SW480 (cell line): ENCODE results near the gene PIWIL1.
A peak's percentile ranks its signal among the peaks of the same experiment; 100 is the strongest.

Source experiments
- DNase-seq: peaks from one replicate; pipeline ENCODE4 v3.0.0-alpha.2; 2016; ENCODE audit warnings: low spot score

PIWIL1 gene

DNA sequence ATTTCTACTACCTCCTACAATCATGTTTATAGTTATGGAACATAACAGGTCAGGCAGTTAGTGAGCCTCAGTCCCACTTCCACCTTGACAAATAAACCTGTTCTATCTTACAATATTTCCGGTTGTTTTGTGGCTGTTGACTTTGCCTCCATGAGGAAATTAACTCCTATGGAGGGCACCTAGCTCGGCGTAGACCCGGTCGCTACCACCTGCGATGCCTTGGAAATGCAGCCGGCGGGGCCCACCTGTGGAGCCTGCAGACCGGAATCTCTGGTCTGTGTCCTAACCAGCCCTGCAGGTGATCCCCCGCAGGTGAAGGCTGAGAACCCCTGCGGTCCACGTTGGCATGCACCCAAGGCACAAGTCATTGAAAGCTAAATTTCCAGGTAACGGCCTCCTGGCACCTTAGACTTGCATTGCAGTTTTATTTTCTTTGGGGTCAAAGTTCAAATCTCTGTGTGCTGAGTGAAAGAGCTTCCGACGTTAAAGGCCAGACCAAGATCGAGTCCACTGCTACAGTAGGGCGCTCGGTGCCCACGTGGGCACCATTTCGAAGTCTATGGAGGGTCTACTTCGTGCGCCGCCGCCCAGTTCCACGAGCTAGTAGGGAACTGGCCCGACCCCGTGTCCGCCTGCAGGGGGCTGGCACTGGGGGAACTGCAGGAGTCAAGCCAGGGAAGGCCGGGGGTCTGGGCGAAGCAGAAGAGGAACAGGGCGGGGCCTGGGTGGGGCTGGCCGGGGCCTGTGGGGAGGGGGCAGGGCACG is 782 bp upstream of the PIWIL1 start:
- DNase-seq: no peak

- DNase-seq: no peak
Observed at GRCh38 chr12:130338794-130339601, 1.3 kb downstream of the PIWIL1 start.

- peak; percentile 95 for DNase-seq
Observed at GRCh38 chr12:130339951-130340350, 2.3 kb downstream of the PIWIL1 start.

DNA sequence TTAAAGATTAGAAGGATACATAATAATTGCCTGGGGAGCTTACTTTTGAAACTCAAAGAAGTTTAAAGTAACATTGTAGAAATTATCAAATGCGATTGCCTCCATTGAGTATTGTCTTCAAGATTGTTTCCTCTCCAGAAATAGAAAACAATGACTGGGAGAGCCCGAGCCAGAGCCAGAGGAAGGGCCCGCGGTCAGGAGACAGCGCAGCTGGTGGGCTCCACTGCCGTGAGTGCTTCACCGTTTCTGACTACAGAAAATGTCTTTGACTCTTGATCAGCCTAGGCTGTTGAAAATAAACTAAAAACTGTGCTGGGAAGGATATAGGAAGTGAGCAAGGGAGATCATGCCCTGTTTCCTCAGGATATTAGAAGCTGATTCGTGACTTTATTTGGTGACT is 4.8 kb downstream of the PIWIL1 start:
- DNase-seq: no peak

GRCh38 chr12:130342842-130343241 is 5.2 kb downstream of the PIWIL1 start:
- DNase-seq: no peak

GRCh38 chr12:130344529-130344928 is 6.8 kb downstream of the PIWIL1 start:
- no peak for DNase-seq

DNA sequence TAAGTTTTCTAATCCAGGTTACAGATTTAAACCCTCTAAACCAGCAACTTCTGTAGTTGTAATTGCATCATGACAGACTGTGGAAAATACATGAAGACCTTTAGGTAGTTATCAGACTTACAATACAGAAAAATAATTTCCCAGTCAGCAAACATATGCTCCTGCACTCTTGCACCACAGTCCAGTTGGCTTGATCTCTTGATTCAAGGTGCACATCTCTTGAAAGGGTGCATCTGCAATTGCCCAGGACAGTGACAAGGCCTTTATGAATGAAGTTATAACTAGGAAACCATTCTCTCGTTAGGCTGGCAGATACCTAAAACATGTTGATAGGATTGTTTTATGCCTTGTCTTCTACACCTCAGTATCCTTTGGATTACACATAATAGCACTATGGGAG is 7.6 kb downstream of the PIWIL1 start:
- no peak for DNase-seq

GRCh38 chr12:130347588-130347987 is 9.9 kb downstream of the PIWIL1 start:
- DNase-seq: no peak

GRCh38 chr12:130350715-130351114 is 13.0 kb downstream of the PIWIL1 start:
- DNase-seq: no peak

GRCh38 chr12:130351326-130351725 is 13.6 kb downstream of the PIWIL1 start:
- DNase-seq: peak; percentile 8

- DNase-seq: peak; percentile 61
Observed at GRCh38 chr12:130353081-130353480, 15.4 kb downstream of the PIWIL1 start.

DNA sequence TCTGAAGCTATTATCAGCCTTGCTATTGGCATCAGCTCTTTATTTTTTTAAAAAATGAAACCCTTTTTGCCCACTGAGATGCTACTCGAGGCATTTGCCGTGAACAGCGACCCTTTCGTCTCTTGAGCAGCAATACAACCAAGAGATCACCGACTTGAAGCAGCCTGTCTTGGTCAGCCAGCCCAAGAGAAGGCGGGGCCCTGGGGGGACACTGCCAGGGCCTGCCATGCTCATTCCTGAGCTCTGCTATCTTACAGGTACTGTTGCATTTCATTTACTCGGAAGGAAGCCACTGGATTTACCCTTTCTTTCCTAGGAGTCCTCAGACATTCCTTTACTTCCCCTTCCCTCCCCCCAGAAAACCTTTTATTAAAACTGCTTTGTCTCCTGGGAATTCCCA is 16.7 kb downstream of the PIWIL1 start:
- DNase-seq: no peak

GRCh38 chr12:130356222-130356621 is 18.5 kb downstream of the PIWIL1 start:
- DNase-seq: no peak

- DNase-seq: no peak
Observed at GRCh38 chr12:130357241-130357640, 19.6 kb downstream of the PIWIL1 start.

GRCh38 chr12:130357729-130358330 is 20.1 kb downstream of the PIWIL1 start:
- DNase-seq: peak; percentile 65

GRCh38 chr12:130362060-130362459 is 24.4 kb downstream of the PIWIL1 start:
- DNase-seq: no peak

DNA sequence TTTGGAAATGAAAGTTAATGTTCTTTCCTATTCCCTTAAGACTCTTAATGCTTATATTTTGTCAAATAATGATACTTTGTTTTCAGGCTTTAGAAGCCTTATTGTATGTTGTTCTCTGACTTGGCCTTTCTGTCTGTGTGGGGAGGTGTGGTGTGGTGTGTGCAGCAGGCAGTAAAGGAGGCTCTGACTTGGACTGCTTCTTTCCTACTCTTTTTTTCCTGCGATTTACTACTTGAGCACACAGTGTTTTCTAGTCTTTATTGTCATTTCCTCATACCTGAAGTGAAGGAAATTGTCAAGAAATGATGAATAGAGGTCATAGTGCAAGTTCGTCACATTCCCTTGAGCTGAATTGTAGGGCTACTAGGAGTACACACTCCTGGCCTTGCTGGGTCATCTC is 26.9 kb downstream of the PIWIL1 start:
- DNase-seq: no peak

DNA sequence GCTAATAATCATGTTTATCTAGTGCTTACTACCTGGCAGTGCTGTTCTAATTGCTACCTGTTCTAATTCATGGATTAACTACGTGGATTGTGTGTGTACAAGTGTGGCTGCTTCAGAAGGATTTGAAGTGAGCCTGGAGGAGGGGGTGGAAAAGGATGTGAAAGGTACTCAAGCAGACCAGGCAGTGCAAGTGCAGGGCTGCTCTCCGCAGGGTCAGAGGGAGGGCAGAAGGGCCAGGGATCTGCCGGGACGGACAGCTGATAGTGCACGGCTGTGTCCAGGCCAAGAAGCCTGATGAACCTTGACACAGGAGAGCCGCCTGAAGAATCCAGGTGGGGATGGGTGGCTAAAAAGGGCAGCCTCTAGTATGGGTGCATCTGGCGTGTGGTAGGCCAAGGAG is 28.5 kb downstream of the PIWIL1 start:
- DNase-seq: no peak

- no peak for DNase-seq
Observed at GRCh38 chr12:130367003-130367402, 29.3 kb downstream of the PIWIL1 start.

GRCh38 chr12:130367523-130367922 is 29.8 kb downstream of the PIWIL1 start:
- DNase-seq: no peak

DNA sequence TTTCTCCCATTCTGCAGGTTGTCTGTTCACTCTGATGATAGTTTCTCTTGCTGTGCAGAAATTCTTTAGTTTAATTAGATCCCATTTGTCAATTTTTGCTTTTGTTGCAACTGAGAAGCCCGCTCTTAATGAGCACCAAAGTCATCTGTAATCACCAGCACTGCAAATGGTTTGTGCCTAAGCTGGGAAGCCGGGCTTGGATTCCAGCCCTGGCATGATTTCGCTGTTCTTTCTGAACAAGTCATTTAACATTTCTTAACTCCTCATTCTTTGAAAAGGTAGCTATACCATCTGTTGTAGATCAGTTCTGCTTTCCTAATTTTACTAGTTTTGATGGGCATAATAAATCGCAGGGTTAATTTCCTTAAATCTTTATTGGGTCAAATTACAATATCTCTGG is 32.1 kb downstream of the PIWIL1 start:
- DNase-seq: no peak

GRCh38 chr12:130371296-130371695 is 33.6 kb downstream of the PIWIL1 start:
- DNase-seq: no peak

GRCh38 chr12:130372936-130373335 is 35.2 kb downstream of the PIWIL1 start:
- no peak for DNase-seq
